Measurements from ENCODE around the gene RAB17. TPM values are rescaled to one million over a fixed set of nuclear protein-coding genes. Genes with fewer than 3 reads are reported as not detected.

The RAB17 gene
- total and polyA plus RNA-seq, 5 experiments from 2014 or later, result not detected

DNA sequence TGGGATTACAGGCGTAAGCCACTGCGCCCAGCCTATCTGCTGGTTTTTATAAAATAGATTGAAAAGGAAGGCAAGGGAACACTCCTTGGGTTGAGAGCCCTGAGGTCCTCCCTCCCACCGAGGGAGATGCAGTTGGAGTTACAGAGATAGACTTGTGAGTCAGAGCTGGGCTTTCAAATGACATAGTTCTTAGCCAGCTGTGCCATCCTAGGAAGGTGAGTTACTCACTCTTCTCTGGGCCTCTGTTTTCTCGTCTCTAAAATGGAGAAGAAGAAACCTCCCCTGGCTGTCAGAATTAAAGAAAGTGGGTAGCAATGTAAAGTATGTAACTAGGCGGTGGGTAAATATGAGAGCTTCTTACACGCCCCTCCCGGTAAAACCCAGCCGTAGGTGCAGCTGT, 39.2 kb upstream of the RAB17 start:
- H3K4me3 Mint-ChIP-seq, result peak overlapping the region in 4 of 10 donors; percentile 10 to 62 (median 32)
- peaks cover 0 to 26% (median 10%) of the 10 kb centered on the region in 5 donors for H3K27me3 Mint-ChIP-seq
- peaks cover 2 to 5% (median 3%) of the 10 kb centered on the region in 3 donors for H3K36me3 Mint-ChIP-seq
- peaks cover 14 to 40% (median 34%) of the 10 kb centered on the region in 4 donors for H3K4me1 Mint-ChIP-seq
- ATAC-seq (no peak), DNase-seq (no peak)
- peaks cover 0 to 5% (median under 1%) of the 10 kb centered on the region in 9 donors for H3K9me3 Mint-ChIP-seq
- H3K27ac Mint-ChIP-seq, result peak overlapping the region in 2 of 10 donors; percentile 5 to 56
- POLR2A ChIA-PET, result no interaction called here

DNA sequence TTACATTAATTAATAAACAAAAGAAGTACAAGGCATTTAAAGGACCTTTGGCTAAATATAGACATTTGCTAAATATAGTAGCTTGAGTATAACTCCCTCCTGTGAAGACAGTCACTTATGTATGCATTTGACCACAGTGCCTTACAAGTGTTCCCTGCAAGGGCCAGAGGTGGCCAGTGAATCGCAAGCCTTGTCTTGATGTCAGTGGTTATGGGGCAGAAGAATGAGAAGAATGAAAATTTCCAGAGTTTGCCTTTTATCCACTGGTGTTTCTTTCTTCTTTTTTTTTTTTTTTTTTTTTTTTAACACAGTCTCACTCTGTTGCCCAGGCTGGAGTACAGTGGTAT, 38.6 kb upstream of the RAB17 start:
- no peaks in the 10 kb centered on the region for H3K9me3 Mint-ChIP-seq
- H3K36me3 Mint-ChIP-seq, result peaks cover 0 to 3% (median 0%) of the 10 kb centered on the region in 3 donors
- POLR2A ChIA-PET, result no interaction called here
- peaks cover 0 to 26% (median 10%) of the 10 kb centered on the region in 5 donors for H3K27me3 Mint-ChIP-seq
- ATAC-seq (no peak), DNase-seq (no peak)
- H3K27ac Mint-ChIP-seq, result peak overlapping the region in 2 of 10 donors; percentile 47 to 95
- peak overlapping the region in 7 of 10 donors; percentile 22 to 92 (median 82) for H3K4me3 Mint-ChIP-seq
- peaks cover 14 to 41% (median 34%) of the 10 kb centered on the region in 4 donors for H3K4me1 Mint-ChIP-seq

DNA sequence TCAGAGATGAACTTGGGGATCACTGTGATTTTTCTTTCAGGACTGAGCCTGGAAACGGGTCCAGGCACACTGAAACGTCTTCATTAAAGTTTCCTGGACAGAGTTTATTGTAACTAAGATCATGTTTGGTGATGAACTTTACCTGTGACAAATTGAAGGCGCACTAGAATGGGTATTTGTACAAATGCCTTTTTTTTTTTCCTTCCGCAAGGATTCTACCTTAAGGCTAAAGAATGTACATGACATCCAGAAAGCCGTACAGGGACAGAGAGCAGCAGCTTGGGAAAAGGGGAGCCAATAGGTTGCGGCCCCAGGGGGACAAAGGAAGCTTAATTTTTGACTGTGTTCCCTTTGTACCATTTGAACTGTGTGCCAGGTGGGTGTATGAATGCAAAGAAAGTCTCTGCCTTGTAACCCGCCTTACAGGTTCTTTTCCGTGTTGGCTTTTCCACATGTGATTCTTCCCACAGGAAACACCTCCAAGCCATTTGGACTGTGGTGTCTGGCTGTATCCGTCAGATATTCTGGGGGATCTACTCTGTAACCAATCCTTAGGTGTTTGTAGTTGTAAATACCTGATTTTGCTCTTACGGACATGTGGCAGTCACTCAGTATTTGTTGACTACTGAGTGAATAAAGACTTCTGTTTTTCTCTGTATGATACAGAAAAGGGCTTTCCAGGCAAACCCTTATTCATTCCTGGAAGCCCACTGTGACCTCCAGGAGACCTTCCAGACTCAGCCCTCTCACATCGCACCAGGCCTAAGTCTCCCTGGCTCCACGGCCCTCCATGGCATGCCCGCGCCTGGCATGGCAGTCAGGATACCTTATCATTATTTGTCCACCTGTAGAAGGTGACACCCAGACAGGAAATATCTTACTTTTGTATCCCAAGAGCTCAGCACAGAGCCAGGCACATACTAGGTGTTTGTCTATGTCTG, 38.0 kb upstream of the RAB17 start:
- H3K27ac Mint-ChIP-seq, result peak overlapping the region; percentile 37 to 95 (median 87)
- ATAC-seq, result no peak
- POLR2A ChIA-PET, result interaction anchor here (0.7 kb wide), 1 partner anchor 30 kb away, joined by 3 read pairs; no protein-coding TSS in a partner anchor
- H3K27me3 Mint-ChIP-seq, result peaks cover 0 to 24% (median 10%) of the 10 kb centered on the region in 5 donors
- peaks cover 0 to 3% (median 0%) of the 10 kb centered on the region in 3 donors for H3K36me3 Mint-ChIP-seq
- no peak for DNase-seq
- H3K4me3 Mint-ChIP-seq, result peak overlapping the region; percentile 63 to 92 (median 86)
- H3K9me3 Mint-ChIP-seq, result no peaks in the 10 kb centered on the region
- H3K4me1 Mint-ChIP-seq, result peaks cover 14 to 41% (median 35%) of the 10 kb centered on the region in 4 donors

DNA sequence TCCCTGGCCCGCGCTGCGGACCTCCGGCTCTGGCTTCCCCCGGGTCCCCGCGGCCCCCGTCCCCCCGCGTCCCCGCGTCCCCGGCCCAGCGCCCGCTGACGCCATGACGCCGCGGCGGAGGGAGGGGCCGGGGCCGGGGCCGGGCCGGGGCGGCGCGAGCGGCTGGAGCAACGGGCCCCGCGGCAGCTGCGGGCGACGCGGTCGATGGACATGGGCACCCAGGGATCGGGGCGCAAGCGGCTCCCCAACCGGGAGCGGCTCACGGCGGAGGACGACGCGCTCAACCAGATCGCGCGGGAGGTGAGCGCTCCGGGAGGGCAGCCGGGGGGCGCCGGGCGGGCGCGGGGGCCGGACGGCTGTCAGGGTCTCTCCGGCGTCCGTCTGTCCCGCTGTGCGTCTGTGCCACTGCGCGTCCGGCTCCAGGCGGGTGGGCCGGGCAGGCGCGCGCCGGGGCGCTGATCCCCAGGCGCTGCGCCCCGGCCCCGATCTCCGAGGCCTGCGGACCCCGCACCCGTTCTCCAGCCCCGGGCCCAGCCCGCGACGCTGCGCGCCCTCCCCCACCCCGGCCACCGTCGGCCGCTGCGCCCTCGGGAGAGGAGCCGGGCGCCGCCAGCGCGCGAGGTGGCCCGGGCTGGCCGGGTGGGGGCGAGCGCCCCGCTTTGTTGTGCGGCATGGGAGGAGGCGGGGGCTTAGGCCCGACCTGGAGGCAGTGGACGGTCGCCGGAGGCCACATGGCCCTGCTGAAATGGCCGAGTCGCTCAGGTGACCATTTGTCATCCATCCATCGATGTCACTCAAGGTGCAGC, 37.1 kb upstream of the RAB17 start, which contains the start of gene LRRFIP1:
LRRFIP1 (plus strand) TSS at position 147 of the 806 bp plus-strand sequence; CDS start at position 205, 58 bp downstream.
- peaks cover 0 to 24% (median 10%) of the 10 kb centered on the region in 5 donors for H3K27me3 Mint-ChIP-seq
- H3K4me3 Mint-ChIP-seq, result peak within 1 kb of the TSS; percentile 63 to 94 (median 86)
- H3K27ac Mint-ChIP-seq, result peak within 1 kb of the TSS; percentile 53 to 95 (median 88)
- DNase-seq (peak in 4 of 10 donors; percentile 14 to 22 (median 22)), ATAC-seq (peak; percentile 71 to 79)
- no peaks in the 10 kb centered on the region for H3K9me3 Mint-ChIP-seq
- POLR2A ChIA-PET, result no interaction called here
- peaks cover 14 to 41% (median 35%) of the 10 kb centered on the region in 4 donors for H3K4me1 Mint-ChIP-seq
- peaks cover 0 to 3% (median 0%) of the 10 kb centered on the region in 3 donors for H3K36me3 Mint-ChIP-seq

DNA sequence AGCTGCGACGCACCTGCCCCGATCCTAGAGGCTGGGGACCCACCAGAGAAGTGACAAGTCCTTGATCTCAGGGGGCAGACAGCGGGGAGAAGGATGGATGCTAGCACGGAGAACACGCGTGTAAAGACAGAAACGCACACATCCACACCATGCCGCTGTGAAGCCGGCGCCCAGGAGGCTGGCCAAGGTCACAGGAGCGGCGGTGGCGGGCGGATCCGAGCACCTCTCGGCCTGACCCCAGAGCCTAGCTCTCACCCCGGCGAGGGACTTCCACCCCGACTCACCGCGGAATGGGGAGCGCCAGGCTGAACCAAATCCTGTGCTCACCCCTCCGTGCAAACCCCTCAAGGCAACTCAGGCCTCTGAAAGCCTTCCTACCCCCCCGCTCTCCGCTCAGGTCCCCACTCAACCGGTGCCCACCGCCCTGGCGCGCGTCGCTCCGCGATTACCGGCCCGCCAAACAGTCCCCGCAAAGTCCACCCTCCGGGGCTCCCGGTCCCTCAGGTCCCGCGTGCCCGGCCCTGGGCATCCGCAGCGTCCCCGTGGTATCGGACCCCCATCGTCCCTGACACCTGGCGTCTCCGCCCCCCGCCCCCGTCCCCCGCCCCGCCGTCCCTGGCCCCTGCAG, 36.4 kb upstream of the RAB17 start:
- POLR2A ChIA-PET, result interaction anchor here (1.8 kb wide), 1 partner anchor 65 kb away, joined by 5 read pairs; no protein-coding TSS in a partner anchor
- H3K4me3 Mint-ChIP-seq, result peak overlapping the region; percentile 63 to 94 (median 83)
- H3K4me1 Mint-ChIP-seq, result peaks cover 14 to 41% (median 35%) of the 10 kb centered on the region in 4 donors
- H3K27ac Mint-ChIP-seq, result peak overlapping the region; percentile 19 to 93 (median 84)
- peaks cover 0 to 3% (median 0%) of the 10 kb centered on the region in 3 donors for H3K36me3 Mint-ChIP-seq
- peaks cover 0 to 24% (median 10%) of the 10 kb centered on the region in 5 donors for H3K27me3 Mint-ChIP-seq
- DNase-seq, result peak in 3 of 10 donors; percentile 18 to 29 (median 22)
- ATAC-seq, result peak; percentile 52 to 59
- H3K9me3 Mint-ChIP-seq, result no peaks in the 10 kb centered on the region

DNA sequence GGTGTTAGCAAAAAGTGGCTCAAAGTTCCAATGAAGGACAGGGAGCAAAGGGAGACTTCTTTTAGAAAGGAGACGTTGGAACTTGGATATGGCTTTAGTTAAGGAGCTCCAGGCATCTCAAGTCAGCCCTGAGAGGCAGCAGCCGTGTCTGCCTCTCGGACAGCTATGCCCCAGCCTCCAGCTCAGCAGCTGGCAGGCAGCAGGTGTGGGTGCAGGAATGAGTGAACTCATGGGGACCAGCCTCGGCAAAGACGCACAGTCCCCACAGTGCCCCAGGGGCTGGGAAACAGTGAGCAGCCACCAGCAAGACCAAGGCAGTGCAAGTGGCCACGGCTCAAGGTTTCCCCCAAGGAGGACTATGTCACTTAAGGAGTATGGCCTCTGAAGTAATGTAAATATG, 35.2 kb upstream of the RAB17 start:
- ATAC-seq, result no peak
- POLR2A ChIA-PET, result interaction anchor here (1.8 kb wide), 1 partner anchor 66 kb away, joined by 5 read pairs; no protein-coding TSS in a partner anchor
- peak overlapping the region in 5 of 10 donors; percentile 31 to 93 (median 87) for H3K27ac Mint-ChIP-seq
- H3K36me3 Mint-ChIP-seq, result peaks cover 0 to under 1% (median 0%) of the 10 kb centered on the region in 3 donors
- peaks cover 13 to 37% (median 30%) of the 10 kb centered on the region in 4 donors for H3K4me1 Mint-ChIP-seq
- H3K9me3 Mint-ChIP-seq, result no peaks in the 10 kb centered on the region
- DNase-seq, result no peak
- H3K4me3 Mint-ChIP-seq, result peak overlapping the region; percentile 43 to 94 (median 82)
- H3K27me3 Mint-ChIP-seq, result peaks cover 0 to 17% (median 4%) of the 10 kb centered on the region in 5 donors

DNA sequence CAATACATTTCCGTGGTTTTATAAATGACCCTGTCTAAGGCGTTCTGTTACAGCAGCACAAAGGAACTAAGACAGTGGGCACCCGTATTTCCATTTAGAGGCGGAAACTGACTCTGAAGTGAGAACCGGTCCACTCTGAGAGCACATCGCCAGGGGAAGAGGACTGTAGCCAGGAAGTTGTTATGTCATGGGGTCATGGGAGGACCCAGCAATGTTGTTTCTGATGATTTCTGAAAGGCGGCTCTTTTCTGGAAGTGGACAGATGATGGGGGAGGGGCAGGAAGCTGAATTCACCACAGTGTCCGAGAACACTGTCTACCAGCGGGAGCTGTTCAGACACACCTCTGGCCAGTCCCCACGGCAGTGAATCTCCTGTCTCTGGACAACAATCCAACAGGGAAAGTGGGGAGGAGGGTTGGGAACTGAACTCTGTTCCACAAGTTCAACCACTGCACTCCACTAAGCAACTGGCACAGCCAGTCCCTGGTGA, 34.7 kb upstream of the RAB17 start:
- POLR2A ChIA-PET, result interaction anchor here (1.8 kb wide), 1 partner anchor 67 kb away, joined by 5 read pairs; no protein-coding TSS in a partner anchor
- no peak for DNase-seq
- Mint-ChIP-seq H3K27ac (peak overlapping the region in 5 of 10 donors; percentile 18 to 89 (median 31)), H3K36me3 (no peaks in the 10 kb centered on the region), H3K4me3 (peak overlapping the region in 8 of 10 donors; percentile 43 to 94 (median 82)), H3K4me1 (peaks cover 11 to 34% (median 26%) of the 10 kb centered on the region in 4 donors), H3K9me3 (no peaks in the 10 kb centered on the region), H3K27me3 (peaks cover 0 to 15% (median 4%) of the 10 kb centered on the region in 5 donors)
- no peak for ATAC-seq

DNA sequence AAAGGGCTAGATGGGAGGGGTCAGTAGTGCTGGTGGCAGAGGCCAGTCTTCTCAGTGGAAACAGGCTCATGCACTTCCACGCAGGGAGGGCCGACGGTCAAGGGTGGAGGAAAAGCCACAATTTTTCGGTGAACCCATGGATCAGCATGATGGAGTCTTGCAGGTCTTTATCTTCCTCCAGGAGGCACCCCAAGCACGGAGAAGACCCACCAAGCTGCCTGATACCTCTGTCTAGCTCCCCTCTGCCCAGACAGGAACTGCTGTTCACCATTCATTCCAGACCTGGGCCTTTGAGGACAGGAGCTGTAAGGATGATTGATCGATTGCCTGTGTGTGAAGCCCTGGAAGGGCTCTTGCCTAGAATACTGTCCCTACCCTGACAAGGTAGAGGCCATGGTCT, 34.0 kb upstream of the RAB17 start:
- H3K4me3 Mint-ChIP-seq, result peak overlapping the region in 1 of 10 donors; percentile 24
- peaks cover 0 to 12% (median 0%) of the 10 kb centered on the region in 5 donors for H3K27me3 Mint-ChIP-seq
- H3K4me1 Mint-ChIP-seq, result peaks cover 10 to 27% (median 22%) of the 10 kb centered on the region in 4 donors
- H3K9me3 Mint-ChIP-seq, result no peaks in the 10 kb centered on the region
- DNase-seq (no peak), ATAC-seq (no peak)
- POLR2A ChIA-PET, result interaction anchor here (0.9 kb wide), 1 partner anchor 19 kb away, joined by 3 read pairs; no protein-coding TSS in a partner anchor
- no peaks in the 10 kb centered on the region for H3K36me3 Mint-ChIP-seq
- H3K27ac Mint-ChIP-seq, result peak overlapping the region in 2 of 10 donors; percentile 60 to 79

DNA sequence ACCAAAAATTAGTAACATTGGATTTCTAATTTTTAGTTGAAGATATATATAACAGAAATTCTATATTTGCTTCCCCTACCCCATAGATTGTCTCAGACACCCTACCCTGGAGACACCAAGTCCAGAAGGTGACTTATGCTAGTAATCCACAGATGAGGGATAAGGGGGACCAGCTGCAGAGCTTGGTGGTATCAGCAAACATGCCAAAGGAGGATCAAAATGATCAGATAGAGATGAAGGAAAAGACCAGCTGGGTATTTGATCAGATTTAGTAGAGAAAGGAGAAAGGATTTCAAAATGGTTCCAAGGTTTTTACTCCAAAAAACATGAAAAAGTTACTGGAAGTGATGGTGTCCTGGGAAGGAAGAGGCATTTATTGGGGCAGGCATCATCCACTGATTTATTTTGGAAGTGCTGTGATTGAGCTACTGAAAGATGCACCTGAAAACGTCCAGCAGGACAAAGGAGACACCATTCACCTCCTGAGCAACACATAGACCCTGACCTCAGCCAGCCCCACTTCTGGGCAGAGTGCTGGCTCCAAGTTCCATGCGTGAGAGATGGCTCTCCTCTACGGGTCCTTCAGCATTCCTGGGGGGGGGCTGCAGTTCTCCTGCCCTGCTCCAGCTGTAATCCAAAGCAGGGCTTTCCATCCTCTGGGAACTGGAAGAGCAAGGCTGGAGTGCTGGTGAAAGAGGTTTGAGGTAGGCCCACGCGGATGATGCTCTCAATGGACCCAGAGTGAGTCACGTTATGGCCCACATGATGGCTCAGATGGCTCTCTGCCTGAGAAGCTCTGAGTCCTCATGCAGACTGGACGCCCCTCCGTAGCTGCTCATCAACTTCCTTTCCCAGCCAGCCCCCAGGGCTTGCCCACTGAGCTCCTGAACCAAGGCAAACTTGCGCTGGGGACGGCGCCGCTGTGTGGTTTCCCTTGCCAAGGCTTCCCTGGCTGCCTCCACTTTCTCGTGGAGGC, 33.2 kb upstream of the RAB17 start:
- Mint-ChIP-seq H3K27ac (peak overlapping the region in 5 of 10 donors; percentile 6 to 90 (median 25)), H3K36me3 (no peaks in the 10 kb centered on the region), H3K9me3 (no peaks in the 10 kb centered on the region), H3K27me3 (peaks cover 0 to 8% (median under 1%) of the 10 kb centered on the region in 5 donors), H3K4me3 (peak overlapping the region in 1 of 10 donors; percentile 26), H3K4me1 (peaks cover 8 to 22% (median 19%) of the 10 kb centered on the region in 4 donors)
- POLR2A ChIA-PET, result interaction anchor here (0.9 kb wide), 1 partner anchor 18 kb away, joined by 3 read pairs; no protein-coding TSS in a partner anchor
- DNase-seq (no peak), ATAC-seq (no peak)

DNA sequence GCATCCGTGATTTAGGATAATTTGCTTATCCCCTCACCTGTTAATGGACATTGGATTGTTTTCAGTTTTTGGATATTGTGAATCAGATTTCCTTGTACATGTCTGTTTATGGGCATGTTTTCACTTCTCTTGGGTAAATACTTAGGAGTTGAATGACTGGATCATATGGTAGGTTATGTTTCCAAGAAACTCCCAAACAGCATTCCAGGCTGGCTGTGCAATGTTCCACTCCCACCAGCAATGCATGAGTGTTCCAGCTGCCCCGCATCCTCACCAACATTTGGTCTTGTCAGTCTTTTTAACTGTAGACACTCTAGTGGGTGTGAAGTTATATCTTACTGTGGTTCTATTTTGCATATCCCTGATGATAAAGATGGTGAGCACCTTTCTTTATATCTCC, 27.9 kb upstream of the RAB17 start:
- DNase-seq (no peak), ATAC-seq (no peak)
- Mint-ChIP-seq H3K4me3 (peak overlapping the region in 1 of 10 donors; percentile 0), H3K36me3 (no peaks in the 10 kb centered on the region), H3K27me3 (peaks cover 0 to 2% (median 0%) of the 10 kb centered on the region in 5 donors), H3K4me1 (peaks cover 17 to 48% (median 39%) of the 10 kb centered on the region in 4 donors), H3K9me3 (no peaks in the 10 kb centered on the region), H3K27ac (peak overlapping the region in 1 of 10 donors; percentile 39)
- POLR2A ChIA-PET, result no interaction called here

Measured in naive thymus-derived CD8-positive, alpha-beta T cell (primary cell).